GM19025 (cell line): ENCODE results near the gene NAALADL2.
"Not testable (repeated sequence)": the region's sequence is repeated elsewhere in the genome, so short reads cannot be mapped to it uniquely, and the experiment has no call there.

Experiments
- ATAC-seq: cut with Tn5 transposase; IDR thresholded peaks from one replicate; pipeline ENCODE4 v1.9.1; 2021; ENCODE audit warnings: mild to moderate bottlenecking, low read depth, moderate library complexity; ENCODE audit not compliant: unreplicated experiment

Gene NAALADL2

DNA sequence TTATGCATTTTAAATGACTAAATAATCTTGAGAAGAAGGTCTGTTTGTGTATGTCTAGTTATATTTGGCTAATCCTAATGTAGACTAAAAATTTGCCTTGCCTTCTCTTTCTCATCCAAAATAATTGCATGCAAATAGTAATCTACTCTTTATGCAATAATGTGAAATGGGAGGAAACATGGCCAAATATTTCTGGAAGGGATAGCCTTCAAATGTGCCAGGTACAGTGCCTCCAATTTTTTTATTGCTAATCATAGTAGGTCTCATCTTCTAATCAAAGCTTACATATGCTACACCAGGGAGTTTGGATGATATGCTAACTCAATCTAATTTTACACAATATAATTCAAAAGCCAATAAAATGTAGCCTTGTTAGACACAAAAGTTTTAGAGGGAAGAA is 911.3 kb downstream of the NAALADL2 start:
- ATAC-seq: no peak

DNA sequence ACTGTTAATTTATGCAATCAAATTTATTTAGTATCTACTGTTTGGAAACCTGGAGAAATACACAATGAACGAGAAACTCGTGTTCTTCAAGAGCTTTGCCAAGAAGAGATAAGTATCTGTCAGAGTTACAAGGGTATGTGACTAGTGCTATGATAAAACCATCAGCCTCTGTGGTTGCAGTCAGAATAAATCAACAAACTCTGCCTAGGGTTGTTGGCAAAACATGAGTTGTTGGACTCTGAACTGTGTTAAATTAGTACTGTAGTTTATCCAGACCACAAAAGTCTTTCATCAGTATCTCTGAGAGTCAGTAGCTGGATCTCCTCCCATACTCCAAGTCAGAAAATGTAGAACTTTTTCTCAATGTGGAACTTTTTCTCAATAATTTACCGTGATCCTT is 918.4 kb downstream of the NAALADL2 start:
- ATAC-seq: no peak

DNA sequence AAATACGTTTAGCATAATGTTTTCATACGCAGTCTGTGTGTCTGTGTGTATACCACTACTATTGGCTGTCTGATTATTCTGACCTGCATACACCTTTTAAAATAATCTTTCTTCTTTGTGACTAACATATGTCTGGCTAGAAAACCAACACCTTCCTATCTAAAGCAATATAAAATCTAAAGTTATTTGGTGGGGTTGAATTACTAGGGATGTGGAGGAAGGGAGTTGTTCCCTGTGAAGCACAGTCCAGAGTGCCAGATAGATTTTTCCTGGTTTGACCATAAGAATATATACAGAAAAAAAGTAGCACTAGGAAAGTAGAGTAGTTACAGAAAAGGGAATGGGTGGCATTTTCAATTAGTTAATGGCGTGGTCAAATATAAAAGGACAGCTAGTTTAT is 918.8 kb downstream of the NAALADL2 start:
- no peak for ATAC-seq

DNA sequence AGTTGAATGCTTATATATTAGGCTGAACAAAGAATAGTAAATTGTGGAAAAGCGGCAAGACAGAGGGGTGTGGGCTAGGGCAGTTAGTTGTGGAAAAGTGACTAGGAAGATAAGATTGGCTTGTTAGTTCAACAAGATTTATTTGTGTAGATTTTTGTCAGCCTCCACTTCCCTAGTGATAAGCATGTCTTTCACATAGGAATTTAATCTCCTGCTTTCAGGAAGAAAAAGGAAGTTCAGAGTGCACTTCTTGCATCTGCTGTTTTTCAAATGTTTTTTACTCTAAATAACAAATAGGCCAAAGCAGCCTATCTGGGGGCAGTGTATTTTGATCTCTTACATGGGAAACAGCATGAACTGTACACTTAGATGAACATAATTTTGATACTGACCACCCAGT is 919.9 kb downstream of the NAALADL2 start:
- no peak for ATAC-seq

DNA sequence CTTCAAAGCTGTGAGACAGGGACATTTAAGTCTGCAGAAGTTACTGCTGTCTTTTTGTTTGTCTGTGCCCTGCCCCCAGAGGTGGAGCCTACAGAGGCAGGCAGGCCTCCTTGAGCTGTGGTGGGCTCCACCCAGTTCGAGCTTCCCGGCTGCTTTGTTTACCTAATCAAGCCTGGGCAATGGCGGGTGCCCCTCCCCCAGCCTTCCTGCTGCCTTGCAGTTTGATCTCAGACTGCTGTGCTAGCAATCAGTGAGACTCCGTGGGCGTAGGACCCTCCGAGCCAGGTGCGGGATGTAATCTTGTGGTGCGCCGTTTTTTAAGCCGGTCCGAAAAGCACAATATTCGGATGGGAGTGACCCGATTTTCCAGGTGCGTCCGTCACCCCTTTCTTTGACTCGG is 928.0 kb downstream of the NAALADL2 start:
- not testable (repeated sequence) for ATAC-seq

DNA sequence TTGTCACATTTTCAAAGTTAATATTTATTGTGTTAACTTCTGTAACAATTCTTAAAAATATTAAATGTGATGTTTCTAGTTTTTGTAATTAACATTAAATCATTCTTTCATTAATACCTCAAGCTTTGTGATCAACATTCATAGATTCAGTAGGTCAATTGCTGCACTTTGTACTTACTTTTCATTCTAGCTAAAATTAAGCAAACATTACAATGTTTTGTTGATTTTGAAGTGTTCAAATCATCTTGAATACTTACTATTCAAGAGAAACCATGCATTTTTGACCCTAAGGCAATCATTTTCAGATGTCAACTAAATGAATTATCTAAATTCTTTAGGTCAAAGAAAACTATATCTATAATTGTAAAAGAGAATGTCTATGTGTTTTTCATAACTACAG is 933.1 kb downstream of the NAALADL2 start:
- no peak for ATAC-seq

DNA sequence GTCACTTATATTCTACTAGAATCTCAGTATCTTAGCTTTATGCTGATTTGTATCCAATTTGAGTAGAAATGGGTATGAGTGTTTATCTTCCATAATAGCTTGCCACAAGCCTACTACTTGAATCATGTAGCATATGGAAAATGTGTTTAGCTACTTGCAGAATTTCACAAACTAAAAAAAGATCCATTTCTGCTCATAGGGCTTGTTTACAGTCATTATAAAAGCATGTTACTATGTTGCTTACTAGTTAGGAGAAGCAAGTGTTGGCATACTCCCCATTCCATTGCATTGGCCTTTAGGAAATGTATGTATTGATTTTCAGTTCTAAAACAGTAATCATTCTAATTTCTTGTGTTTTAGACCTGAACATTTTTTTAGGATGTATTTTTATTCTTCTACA is 939.2 kb downstream of the NAALADL2 start:
- ATAC-seq: no peak

DNA sequence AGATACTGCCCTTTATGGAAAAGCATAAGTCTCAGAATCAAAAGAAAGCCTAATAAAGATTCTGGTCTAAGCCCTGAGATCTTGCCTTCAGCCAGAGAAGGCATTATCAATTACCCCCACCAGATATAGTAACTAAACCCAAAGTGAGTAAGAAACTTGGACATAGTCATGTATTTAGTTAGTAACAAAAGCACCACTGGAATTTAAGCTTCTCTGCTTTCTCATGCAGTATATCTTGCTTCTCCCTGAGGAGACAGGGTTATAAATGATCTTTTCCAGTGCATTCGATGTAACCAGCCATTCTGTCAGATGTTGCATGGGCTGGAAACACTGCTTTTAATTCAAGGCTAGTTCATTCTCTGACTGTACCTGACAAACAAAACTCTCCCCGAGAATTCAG is 946.7 kb downstream of the NAALADL2 start:
- no peak for ATAC-seq

DNA sequence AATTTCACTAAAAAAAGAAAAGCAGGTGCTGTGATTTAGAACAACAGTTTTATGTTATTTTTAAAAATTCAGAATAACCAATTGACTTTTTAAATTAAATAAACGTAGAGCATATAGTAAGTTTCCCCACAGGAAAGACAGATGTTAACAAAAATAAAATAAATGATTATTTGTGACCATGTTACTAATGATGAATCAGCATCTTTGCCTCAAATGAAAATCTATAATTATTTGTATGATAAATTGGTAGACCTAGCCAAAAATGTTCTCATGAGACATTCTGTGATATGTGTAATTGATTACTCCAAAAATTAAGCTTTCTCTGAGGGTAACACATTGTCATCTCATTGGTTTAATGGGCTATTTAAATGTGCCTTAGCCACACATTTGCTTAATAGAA is 948.0 kb downstream of the NAALADL2 start:
- no peak for ATAC-seq

DNA sequence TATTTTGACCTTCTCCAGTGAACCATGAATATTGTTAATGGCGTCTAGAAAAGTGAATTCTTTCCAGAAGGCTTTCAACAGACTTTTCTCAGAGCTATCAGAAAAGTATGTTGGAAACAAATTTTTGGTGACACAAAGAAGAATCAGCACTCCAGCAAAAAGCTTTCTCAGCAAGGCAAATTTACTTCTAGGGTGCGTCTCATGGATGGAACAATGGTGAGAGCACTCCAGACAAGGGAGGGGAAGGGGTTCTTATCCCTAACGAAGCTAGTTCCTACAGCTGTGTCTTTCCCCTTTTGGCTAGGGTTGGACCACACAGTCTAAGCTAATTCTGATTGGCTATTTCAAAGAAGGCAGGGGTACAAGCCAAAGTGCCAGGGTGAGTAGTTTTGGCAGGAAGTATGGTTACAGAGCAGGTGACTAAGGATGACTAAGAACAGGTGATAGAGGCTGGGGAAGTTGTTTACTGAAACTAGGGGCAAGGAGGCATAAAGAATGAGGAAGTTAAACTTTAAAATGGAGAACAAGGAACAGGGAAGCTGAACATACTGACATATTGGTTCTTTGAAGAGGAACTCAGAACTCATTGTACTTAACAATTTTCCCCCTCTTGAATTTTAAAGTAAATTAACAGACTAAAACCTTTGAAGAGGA is 959.8 kb downstream of the NAALADL2 start:
- no peak for ATAC-seq

DNA sequence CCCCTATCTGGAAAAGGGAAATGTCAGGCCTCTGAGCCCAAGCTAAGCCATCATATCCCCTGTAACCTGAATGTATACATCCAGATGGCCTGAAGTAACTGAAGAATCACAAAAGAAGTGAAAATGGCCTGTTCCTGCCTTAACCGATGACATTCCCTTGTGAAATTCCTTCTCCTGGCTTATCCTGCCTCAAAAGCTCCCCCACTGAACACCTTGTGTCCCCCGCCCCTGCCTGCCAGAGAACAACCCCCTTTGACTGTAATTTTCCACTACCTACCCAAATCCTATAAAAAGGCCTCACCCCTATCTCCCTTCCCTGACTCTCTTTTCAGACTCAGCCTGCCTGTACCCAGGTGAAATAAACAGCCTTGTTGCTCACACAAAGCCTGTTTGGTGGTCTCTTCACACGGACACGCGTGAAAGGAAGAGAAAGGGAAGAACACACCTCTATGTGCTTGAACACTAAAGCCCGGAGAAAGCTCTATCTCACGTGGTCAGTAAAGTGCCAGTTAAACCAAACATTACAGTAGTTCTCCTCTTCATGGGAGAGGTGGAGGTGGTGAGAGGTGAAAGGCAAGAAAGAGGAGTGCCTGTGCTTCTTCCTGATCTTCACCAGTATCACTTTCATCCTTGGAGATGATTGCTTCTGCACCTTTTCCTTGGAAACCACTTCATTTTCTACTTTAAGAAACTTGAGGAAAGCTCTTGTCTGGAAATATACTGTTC is 963.8 kb downstream of the NAALADL2 start:
- not testable (repeated sequence) for ATAC-seq

DNA sequence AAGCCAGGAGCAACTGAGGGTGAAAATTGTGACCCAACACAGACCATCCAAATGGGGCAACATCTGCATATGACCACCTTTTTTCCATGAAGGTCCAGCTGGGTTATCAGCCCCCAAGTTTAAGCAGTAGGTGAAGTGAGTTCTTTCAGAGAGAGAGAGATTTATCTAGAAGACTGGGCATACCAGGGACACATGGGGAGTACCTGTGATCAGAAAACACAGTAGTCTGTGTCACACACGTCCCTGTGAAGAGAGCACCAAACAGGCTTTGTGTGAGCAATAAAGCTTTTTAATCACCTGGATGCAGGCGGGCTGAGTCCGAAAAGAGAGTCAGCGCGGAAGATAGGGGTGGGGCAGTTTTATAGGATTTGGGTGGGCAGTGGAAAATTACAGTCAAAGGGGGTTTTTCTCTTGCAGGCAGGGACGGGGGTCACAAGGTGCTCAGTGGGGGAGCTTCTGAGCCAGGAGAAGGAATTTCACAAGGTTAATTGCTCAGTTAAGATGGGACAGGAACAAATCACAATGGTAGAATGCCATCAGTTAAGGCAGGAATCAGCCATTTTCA is 966.0 kb downstream of the NAALADL2 start:
- not testable (repeated sequence) for ATAC-seq

DNA sequence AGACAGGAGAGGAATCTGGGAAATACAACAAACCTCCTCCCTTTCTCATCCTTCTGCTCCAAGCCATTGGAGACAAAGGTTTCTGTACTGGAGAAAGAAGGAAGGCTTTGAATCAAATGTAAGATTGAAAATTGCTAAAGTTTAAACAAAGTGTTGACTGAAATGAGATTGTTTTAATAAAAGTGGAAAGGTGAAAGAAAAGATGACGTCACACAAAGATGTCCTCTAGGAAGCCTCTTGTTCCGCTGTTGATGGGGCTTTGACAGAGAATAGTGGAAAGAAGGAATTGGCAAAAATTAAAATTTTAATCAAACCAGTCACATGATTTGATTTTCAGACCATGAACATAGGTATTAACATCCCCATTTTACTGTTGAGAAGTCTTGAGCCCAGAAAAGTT is 967.6 kb downstream of the NAALADL2 start:
- ATAC-seq: no peak

DNA sequence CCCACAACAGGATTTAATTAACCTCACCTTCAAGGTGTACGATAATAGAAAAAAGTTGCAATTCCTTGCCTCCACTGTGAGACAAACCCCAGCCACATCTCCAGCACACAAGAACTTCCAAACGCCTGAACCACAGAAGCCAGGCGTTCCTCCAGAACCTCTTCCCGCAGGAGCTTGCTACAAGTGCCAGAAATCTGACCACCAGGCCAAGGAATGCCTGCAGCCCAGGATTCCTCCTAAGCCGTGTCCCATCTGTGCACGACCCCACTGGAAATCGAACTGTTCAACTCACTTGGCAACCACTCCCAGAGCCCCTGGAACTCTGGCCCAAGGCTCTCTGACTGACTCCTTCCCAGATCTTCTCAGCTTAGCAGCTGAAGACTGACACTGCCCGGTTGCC is 970.7 kb downstream of the NAALADL2 start:
- ATAC-seq: not testable (repeated sequence)

DNA sequence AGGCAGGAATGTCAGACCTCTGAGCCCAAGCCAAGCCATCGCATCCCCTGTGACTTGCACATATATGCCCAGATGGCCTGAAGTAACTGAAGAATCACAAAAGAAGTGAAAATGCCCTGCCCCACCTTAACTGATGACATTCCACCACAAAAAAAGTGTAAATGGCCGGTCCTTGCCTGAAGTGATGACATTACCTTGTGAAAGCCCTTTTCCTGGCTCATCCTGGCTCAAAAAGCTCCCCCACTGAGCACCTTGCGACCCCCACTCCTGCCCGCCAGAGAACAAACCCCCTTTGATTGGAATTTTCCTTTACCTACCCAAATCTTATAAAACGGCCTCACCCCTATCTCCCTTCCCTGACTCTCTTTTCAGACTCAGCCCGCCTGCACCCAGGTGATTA is 976.6 kb downstream of the NAALADL2 start:
- ATAC-seq: not testable (repeated sequence)

DNA sequence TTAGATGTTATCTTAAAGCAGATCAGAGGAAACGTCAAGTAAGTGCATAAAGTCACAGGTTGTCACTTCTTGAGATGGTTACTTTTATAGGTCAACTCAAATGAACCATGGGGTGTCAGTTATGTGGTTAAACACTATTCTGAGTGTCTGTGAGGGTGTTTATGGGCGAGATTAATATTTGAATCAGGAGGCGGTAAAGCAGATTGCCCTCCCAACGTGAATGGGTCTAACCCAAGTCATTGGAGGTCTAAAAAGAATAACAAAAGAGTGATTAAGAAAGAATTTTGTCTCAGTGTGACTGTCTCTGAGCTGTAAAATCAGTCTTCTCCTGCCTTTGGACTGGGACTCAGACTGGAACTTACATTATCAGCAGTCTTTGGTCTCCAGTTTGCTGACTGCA is 977.5 kb downstream of the NAALADL2 start:
- no peak for ATAC-seq

DNA sequence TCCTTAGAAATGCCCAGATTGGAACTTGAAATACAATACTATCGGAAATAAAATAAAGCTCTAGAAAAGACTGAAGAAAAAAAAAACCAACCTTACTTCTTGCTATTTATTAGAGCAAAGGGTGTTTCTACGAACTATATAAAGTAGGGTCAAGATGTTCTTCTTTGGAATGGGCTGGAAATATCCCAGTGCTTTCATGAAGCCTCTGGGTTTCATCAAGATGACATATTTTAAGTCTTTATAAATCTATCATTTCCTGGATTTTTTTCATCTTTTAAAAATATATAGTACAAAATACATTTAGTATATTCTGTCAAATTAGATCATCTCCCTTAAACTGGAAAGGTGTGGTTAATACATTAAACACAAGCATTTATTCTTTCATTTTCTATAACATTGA is 978.8 kb downstream of the NAALADL2 start:
- no peak for ATAC-seq

DNA sequence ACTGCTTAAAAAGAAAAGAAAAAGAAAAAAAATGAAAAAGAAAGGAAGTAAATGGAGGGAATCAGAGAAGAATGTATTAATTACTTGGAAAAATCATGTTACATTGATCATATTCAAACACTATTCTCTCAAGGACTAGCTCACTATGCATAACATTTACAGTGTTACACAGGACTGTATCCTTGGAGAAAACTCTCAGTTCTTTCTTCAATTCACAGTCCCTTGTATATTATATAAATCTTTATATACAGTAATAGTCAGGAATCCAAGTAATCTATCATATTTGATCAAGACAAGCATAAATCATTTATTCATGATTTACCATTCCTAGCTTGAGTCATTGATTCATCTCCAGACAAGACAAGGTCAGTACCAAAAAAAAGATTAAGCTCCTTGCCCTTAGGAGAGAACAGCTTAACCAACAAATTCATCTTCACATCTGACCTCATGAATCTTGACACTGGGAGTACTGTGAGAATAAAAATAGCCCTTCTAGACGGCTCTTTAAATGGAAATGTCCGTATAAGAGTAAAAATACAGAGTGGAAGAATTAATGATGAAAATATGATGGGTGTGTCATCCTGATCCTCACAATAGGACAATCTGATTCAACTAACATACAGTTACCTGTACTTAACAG is 980.4 kb downstream of the NAALADL2 start:
- ATAC-seq: no peak

DNA sequence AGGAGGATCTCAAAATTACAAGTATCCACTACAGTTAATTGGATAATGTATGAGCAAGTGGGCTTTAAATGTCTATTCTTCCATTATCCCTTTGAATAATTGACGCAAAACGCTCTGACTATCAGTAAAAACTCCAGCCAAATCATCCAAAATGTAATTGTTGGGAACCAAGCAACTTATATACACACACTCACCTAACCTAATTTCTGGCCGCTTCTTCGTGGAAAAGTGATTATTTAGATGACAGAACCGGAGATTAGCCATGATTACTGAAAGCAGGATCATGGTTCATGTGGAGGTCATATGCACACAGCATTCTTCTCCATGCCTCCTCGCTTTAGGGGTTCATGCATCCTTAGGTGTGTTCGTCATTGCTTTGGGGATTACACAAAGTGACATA is 992.4 kb downstream of the NAALADL2 start:
- no peak for ATAC-seq

DNA sequence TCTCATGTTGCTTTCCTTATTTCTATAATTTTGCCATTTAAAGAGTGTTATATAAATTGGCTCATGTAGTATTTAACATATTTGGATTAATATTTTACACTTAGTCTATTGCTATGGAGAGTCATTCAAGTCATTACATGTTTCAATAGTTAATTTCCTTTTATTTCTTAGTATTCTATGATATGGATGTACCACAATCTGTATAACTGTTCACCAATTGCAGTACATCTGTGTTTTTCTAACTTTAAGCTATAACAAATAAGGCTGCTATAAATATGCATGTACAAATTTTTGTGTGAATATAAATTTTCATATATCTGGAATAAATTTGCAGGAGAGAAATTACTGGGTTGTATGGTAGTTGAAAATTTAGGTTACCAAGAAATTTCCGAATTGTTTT is 993.4 kb downstream of the NAALADL2 start:
- no peak for ATAC-seq

DNA sequence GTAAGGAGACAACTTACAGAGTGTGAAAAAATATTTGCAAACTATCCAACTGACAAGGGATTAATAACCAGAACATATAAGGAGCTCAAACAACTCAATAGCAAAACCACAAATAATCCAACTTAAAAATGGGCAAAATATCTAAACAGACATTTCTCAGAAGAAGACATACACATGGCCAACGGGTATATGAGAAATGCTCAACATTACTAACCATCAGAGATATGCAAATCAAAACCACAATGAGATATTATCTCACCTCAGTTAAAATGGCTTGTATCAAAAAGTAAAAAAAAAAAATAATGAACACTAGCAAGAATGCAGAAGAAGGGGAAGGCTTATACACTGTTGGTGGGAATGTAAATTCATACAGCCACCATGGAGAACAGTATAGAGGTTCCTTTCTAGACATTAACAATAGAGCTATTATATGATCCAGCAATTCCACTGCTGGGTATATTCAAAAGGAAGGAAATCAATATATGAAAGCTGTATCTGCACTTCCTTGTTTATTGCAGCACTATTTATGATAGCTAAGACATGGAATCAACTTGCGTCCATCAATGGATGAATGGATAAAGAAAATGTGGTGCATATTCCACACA is 998.6 kb downstream of the NAALADL2 start:
- no peak for ATAC-seq
